Cortex of kidney (tissue), 1 donor: Measurements from ENCODE around the gene GSTM5.
"Not testable (repeated sequence)": the region's sequence is repeated elsewhere in the genome, so short reads cannot be mapped to it uniquely, and the experiment has no call there.

Experiments
- DNase-seq: peaks from one replicate; lab custom pipeline; 2025; lab: John Stamatoyannopoulos, UW

GSTM5 gene

DNA sequence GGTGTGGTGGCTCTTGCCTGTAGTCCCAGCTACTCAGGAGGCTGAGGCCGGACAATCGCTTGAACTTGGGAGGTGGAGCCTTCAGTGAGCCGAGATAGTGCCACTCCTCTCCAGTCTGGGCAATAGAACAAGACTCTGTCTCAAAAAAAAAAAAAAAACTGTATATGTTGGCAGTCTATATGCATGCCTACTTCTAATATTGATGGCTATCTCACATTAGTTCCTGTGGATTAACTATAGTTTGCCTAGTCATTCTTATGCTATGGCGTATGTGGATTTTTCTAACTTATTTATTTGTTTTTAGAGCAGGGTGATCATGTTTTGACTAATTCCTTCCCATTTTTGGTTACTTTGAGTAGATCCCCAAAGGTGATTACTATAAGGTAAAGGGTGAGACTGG, 15.0 kb upstream of the GSTM5 start:
- no peak for DNase-seq

DNA sequence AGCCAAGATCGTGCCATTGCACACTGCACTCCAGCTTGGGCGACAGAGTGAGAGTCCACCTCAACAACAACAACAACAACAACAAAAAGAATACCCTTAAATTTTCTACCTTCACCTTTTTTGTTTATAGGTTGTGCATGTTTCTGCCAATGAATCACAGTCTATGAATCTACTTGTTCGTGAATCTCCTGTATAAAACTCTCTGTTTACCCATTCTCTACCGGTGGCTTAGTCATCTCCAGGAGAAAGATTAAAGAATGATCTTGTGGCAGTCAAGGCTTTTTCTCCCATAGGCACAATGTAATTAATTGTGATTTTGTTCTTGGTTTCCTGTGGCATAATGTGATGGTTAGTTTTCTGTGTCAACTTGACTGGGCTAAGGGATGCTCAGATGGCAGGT, 14.2 kb upstream of the GSTM5 start:
- not testable (repeated sequence) for DNase-seq

- DNase-seq = not testable (repeated sequence)
Observed at GRCh38 chr1:109702940-109703339, 9.1 kb upstream of the GSTM5 start.

- no peak for DNase-seq
Observed at GRCh38 chr1:109704173-109704572, 7.9 kb upstream of the GSTM5 start.

GRCh38 chr1:109705411-109705810, 6.6 kb upstream of the GSTM5 start:
- DNase-seq = no peak

- DNase-seq = not testable (repeated sequence)
Observed at GRCh38 chr1:109708949-109709348, 3.1 kb upstream of the GSTM5 start.

GRCh38 chr1:109709822-109710221, 2.2 kb upstream of the GSTM5 start:
- not testable (repeated sequence) for DNase-seq

DNA sequence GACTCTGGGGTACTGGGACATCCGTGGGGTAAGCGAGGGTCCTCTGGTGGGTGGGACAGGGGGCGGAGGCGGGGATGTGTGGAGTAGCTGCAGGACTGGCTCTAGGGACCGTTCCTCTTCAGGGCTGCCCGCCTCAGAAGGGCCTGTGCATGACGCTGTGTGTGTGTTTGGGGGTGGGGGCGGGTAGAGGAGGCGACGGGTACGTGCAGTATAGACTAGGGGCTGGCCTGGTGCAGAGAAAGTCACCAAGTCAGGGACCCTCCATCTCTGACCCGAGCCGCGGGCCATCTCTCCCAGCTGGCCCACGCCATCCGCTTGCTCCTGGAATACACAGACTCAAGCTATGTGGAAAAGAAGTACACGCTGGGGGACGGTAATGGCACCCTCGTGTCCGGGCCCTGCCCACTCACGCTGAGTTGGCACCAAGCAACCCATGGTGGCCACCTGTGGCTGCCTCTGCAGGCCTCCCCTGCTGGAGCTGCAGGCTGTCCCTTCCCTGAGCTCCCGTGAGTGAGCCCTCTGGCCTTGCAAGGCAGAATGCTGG, 342 bp downstream of the GSTM5 start:
- DNase-seq = no peak

DNA sequence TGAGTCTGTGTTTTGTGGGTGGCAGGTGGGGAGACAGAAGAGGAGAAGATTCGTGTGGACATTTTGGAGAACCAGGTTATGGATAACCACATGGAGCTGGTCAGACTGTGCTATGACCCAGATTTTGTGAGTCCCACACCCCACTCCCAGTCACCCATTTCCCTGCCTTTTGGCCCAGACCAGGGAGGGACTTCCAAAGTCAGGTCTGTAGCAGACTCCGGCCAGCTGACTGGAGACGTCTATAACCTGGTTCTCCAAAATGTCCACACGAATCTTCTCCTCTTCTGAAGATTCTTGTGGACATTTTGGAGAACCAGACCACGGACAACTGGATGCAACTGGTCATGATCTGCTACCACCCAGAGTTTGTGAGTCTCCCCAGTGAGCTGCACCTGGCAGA, 1.6 kb downstream of the GSTM5 start:
- no peak for DNase-seq

- DNase-seq = no peak
Observed at GRCh38 chr1:109714661-109715372, 2.8 kb downstream of the GSTM5 start.

DNA sequence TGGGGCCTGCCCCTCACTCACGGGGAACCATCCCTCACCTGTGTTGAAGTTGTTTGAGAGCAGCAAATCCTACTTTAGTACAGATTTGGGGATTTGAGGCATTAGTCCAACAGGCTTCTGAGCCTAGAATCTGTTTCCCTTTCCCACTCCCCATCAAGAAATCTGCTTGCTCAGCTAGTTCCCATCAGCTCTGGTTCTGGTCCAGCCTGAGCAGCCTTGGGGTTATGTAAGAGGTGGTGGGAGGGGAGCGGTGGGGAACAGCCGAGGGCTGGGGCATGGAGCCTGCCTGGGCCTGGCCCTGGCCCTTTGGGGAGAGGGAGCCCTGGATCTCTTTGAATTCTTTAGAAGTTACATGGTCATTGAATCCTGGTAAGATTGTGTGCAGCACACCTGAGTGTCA, 4.1 kb downstream of the GSTM5 start:
- DNase-seq = no peak

GRCh38 chr1:109716570-109717090, 4.6 kb downstream of the GSTM5 start:
- DNase-seq = no peak

DNA sequence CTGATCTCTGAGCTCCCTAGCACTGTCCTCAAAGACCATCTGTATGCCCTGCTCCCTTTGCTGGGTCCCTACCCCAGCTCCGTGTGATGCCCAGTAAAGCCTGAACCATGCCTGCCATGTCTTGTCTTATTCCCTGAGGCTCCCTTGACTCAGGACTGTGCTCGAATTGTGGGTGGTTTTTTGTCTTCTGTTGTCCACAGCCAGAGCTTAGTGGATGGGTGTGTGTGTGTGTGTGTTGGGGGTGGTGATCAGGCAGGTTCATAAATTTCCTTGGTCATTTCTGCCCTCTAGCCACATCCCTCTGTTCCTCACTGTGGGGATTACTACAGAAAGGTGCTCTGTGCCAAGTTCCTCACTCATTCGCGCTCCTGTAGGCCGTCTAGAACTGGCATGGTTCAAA, 5.7 kb downstream of the GSTM5 start:
- no peak for DNase-seq

- no peak for DNase-seq
Observed at GRCh38 chr1:109718495-109718894, 6.4 kb downstream of the GSTM5 start.

DNA sequence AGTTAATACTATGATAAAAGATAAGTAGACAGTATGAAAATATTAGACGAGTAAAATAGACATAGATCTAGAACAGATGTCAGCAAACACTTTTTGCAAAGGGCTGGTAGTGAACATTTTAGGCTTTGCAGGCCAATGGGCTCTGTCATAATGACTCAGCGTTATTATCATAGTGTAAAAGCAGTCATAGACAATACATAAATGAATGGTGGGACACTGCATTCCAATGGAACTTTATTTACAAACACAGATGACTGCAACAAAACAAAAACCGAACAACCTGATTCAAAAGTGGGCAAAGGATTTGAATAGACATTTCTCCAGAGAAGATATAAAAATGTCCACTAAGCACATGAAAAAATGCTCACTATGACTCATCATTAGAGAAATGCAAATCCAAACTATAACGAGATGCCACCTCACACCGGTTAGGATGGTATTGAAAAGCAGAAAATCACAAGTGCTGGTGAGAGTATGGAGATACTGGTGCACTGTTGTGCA, 7.3 kb downstream of the GSTM5 start:
- no peak for DNase-seq

DNA sequence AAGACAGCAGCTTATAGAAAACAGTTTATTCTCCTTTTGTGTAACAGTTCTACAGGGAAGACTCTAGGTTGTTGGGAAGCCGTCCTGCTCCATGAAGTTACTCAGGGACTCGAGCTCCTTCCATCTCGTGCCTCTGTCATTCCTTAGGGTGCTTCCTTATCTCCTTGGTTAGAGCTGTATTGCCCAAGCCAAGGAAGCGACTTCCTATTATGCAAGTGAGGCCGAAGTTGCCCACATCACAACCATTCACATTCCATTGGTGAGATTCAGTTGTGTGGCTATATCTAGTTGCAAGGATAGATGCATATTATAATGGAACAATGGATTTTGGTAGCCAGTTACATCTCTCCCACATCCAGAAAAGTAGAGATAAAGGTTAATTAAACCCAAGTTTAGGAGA, 9.0 kb downstream of the GSTM5 start:
- no peak for DNase-seq

DNA sequence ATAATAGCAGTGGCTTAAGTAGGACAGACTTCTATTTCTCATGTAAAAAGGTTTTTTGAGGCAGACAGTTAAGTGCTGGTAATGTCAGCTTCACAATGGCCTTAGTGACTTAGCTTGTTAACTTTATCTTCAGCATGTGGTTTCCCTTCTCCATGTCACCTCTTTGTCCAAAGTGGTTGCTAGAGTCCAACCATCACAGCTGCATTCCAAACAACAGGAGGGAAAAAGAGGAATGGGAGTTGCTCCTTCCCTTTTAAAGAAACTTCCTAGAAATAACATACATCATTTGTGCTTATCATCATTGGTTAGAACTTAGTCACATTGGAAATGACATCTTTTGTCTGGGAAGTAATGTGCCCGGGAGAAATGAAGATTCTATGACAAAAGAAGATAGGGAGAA, 9.9 kb downstream of the GSTM5 start:
- DNase-seq = no peak

- no peak for DNase-seq
Observed at GRCh38 chr1:109722908-109723691, 11.0 kb downstream of the GSTM5 start.

GRCh38 chr1:109724933-109725332, 12.9 kb downstream of the GSTM5 start:
- DNase-seq = no peak

DNA sequence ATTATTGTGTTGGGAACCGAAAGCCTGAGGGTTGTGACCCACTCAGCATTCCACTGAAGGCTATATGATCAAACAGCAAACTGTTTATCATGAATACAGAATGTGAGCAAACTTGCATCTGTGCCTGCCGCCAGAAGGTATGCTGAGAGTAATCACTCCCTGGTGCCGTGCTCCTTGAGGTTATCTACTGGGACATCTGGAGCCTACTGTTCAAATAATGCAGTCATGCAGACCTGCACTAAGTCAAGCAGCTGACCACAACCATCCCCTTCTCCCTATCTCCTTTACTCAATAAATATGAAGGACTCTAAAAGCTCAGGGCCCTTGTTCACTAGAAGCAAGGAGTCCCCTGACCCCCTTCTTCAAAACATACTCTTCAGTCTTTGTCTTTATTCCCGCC, 13.5 kb downstream of the GSTM5 start:
- no peak for DNase-seq

DNA sequence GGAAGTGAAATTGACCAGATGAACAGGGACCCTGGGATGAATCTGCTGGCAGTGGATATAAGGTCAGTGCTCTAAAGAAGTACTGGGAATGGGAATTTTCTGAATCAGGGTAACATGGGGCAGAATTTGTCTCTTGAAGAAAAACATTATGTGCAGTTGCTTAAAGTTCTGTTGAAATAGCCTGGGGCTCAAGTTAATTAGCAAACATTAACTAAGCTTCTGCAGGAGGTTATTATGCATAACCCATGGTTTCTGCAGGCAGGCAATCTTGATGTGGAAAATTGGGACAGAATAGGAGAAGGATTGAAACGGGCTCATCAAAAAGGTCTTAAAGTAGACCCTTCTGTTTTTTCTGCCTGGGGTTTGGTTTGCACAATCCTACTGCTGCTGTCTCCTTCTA, 14.0 kb downstream of the GSTM5 start:
- no peak for DNase-seq

DNA sequence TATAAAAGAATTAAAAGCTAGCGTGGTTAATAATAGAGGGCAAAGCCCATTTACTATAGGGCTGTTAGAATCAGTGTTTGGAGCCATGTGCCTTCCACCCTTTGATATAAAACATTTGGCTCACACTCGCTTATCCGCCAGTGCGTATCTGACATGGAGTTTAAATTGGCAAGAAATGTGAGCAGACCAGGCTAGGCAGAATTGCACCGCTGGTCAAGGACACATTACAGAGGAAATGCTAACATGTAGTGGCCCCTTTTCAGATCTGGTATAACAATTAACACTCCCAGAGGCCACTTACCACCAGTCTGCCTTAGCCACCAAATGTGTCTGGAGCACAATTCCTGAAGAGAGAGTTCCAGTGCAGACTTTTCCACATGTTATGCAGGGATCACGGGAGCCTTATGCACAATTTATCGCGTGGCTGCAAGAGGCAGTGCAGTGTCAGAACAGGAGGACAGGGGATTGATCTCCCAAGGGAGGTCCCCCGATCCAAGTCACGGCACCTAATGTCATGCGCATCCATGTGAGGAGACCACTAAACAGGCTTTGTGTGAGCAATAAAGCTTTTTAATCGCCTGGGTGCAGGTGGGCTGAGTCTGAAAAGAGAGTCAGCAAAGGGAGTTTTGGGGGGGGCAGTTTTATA, 14.8 kb downstream of the GSTM5 start:
- no peak for DNase-seq
